Measurements from ENCODE around the gene EPOP. TPM values are rescaled to one million over a fixed set of nuclear protein-coding genes. Genes with fewer than 3 reads are reported as not detected.
A peak's percentile ranks its signal among the peaks of the same experiment; 100 is the strongest.

The EPOP gene
- total and polyA plus RNA-seq, 2 of the 13 experiments (the other 11 are each of a cell fraction or from before 2014, with no cell fraction given) = 14.7 to 37.8 TPM

- TF ChIP-seq ZNF577 (CRISPR knock-in tag; IDR thresholded peaks at IDR 0.05; ENCODE audit: borderline replicate concordance, low read depth) (no peak), KDM6A (CRISPR knock-in tag; IDR thresholded peaks at IDR 0.05; ENCODE audit: low read depth) (peak; percentile 33; the same call in 1 of the 2 replicates), ISX (CRISPR knock-in tag; conservative IDR thresholded peaks at IDR 0.05) (peak; percentile 84), ZSCAN20 (CRISPR knock-in tag; IDR thresholded peaks at IDR 0.05; ENCODE audit: borderline replicate concordance) (peak; percentile 90; the same call in 1 of the 2 replicates), MBD4 (IDR thresholded peaks at IDR 0.05; ENCODE audit: borderline replicate concordance, low read length) (no peak), KLF11 (CRISPR knock-in tag; IDR thresholded peaks at IDR 0.05) (peak; percentile 64; the same call in 1 of the 2 replicates), ZKSCAN8 (CRISPR knock-in tag; IDR thresholded peaks at IDR 0.05; ENCODE audit: borderline replicate concordance) (peak; percentile 61; the same call in 1 of the 2 replicates), HHEX (CRISPR knock-in tag; IDR thresholded peaks at IDR 0.05) (no peak), ZNF431 (CRISPR knock-in tag; IDR thresholded peaks at IDR 0.05; ENCODE audit: borderline replicate concordance, low read depth) (no peak), NFKBIZ (CRISPR knock-in tag; IDR thresholded peaks at IDR 0.05) (peak; percentile 88), RARG (CRISPR knock-in tag; IDR thresholded peaks at IDR 0.05; ENCODE audit: low read depth) (peak; percentile 97), ZNF891 (CRISPR knock-in tag; IDR thresholded peaks at IDR 0.05) (peak; percentile 91; the same call in 1 of the 2 replicates), MAFF (IDR thresholded peaks at IDR 0.05; ENCODE audit: low read depth, low read length) (no peak), ZNF276 (CRISPR knock-in tag; IDR thresholded peaks at IDR 0.05; ENCODE audit: low read depth) (peak; percentile 73; the same call in 1 of the 2 replicates), REL (CRISPR knock-in tag; conservative IDR thresholded peaks at IDR 0.05) (peak; percentile 98), PATZ1 (CRISPR knock-in tag; IDR thresholded peaks at IDR 0.05) (peak; percentile 89), CAMTA2 (CRISPR knock-in tag; IDR thresholded peaks at IDR 0.05; ENCODE audit: borderline replicate concordance) (no peak), POLR2AphosphoS2 (IDR thresholded peaks at IDR 0.05; ENCODE audit: low read depth, low read length) (no peak), ZNF432 (CRISPR knock-in tag; IDR thresholded peaks at IDR 0.05; ENCODE audit: borderline replicate concordance) (no peak), GTF3A (CRISPR knock-in tag; conservative IDR thresholded peaks at IDR 0.05) (0 out of 2 replicates have a peak, but pooled peaks have one; percentile 72), MAZ (IDR thresholded peaks at IDR 0.05; ENCODE audit: borderline replicate concordance, low read depth, low read length) (peak; percentile 62), MAZ (CRISPR knock-in tag; IDR thresholded peaks at IDR 0.05; ENCODE audit: low read depth) (peak; percentile 99), ZNF672 (CRISPR knock-in tag; IDR thresholded peaks at IDR 0.05) (0 out of 2 replicates have a peak, but pooled peaks have one; percentile 84)
- TF ChIP-seq, protein P1, sequence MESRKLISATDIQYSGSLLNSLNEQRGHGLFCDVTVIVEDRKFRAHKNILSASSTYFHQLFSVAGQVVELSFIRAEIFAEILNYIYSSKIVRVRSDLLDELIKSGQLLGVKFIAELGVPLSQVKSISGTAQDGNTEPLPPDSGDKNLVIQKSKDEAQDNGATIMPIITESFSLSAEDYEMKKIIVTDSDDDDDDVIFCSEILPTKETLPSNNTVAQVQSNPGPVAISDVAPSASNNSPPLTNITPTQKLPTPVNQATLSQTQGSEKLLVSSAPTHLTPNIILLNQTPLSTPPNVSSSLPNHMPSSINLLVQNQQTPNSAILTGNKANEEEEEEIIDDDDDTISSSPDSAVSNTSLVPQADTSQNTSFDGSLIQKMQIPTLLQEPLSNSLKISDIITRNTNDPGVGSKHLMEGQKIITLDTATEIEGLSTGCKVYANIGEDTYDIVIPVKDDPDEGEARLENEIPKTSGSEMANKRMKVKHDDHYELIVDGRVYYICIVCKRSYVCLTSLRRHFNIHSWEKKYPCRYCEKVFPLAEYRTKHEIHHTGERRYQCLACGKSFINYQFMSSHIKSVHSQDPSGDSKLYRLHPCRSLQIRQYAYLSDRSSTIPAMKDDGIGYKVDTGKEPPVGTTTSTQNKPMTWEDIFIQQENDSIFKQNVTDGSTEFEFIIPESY (CRISPR knock-in tag; IDR thresholded peaks at IDR 0.05) = peak; percentile 59
Observed at GRCh38 chr17:38674749-38675615, at the start of gene EPOP (continued).
